ENCODE measurements around the gene LINGO3.

- TF ChIP-seq CTCF (IDR thresholded peaks at IDR 0.05 in 8 of 11, conservative IDR thresholded peaks at IDR 0.05 in 3 of 11) (no peak), POLR2A (IDR thresholded peaks at IDR 0.05) (no peak)
Measured at GRCh38 chr19:2277138-2277537, 30.8 kb downstream of the LINGO3 start.

Data from spleen (tissue), 7 donors.